Neural progenitor cell (in vitro differentiated cells): ENCODE results near the gene RRP1. TPM values are rescaled to one million over a fixed set of nuclear protein-coding genes. Genes with fewer than 3 reads are reported as not detected.

ENCODE experiments used
- DNase-seq: peaks from one replicate; pipeline ENCODE4 v3.0.0-alpha.2; 2016; ENCODE audit warnings: low spot score
- H2AFZ ChIP-seq: fragments of 200-600 bp; sonication (generic); replicated peaks from 2 replicates; pipeline ENCODE4 v1.6.1; 2016; ENCODE audit warnings: antibody characterized with exemption
- H3F3A ChIP-seq: fragments of 200-600 bp; sonication (generic); 2 replicates; pipeline ENCODE4 v1.6.1; 2016; ENCODE audit warnings: antibody characterized with exemption, low read depth
- H3K27ac ChIP-seq: fragments of 200-600 bp; sonication (generic); 2 replicates; pipeline ENCODE4 v1.5.1; 2016; ENCODE audit warnings: mild to moderate bottlenecking
- H3K27me3 ChIP-seq: fragments of 200-600 bp; sonication (generic); 2 replicates; pipeline ENCODE4 v1.6.1; 2016; ENCODE audit warnings: mild to moderate bottlenecking, moderate library complexity
- H3K36me3 ChIP-seq: fragments of 200-600 bp; sonication (generic); 2 replicates; pipeline ENCODE4 v1.5.1; 2016
- H3K4me1 ChIP-seq: fragments of 200-600 bp; sonication (generic); 2 replicates; pipeline ENCODE4 v1.6.1; 2016; ENCODE audit warnings: mixed run types
- H3K4me2 ChIP-seq: fragments of 200-600 bp; sonication (generic); 2 replicates; pipeline ENCODE4 v1.6.1; 2016
- H3K4me3 ChIP-seq: fragments of 200-600 bp; sonication (generic); 2 replicates; pipeline ENCODE4 v1.5.1; 2016
- H3K79me2 ChIP-seq: fragments of 200-600 bp; sonication (generic); 2 replicates; pipeline ENCODE4 v1.6.1; 2016; ENCODE audit warnings: low read depth
- H3K9ac ChIP-seq: fragments of 200-600 bp; sonication (generic); 2 replicates; pipeline ENCODE4 v1.6.1; 2016
- H3K9me3 ChIP-seq: fragments of 200-600 bp; sonication (generic); 2 replicates; pipeline ENCODE4 v1.5.1; 2016; ENCODE audit warnings: low read depth
- H4K20me1 ChIP-seq: fragments of 200-600 bp; sonication (generic); 2 replicates; pipeline ENCODE4 v1.6.1; 2016; ENCODE audit warnings: low read depth
- H3K27ac Mint-ChIP-seq: 3 replicates; pipeline ENCODE4 v1.8.0; 2021; ENCODE audit warnings: mixed read lengths
- H3K27me3 Mint-ChIP-seq: 2 replicates; pipeline ENCODE4 v1.8.0; 2022; ENCODE audit warnings: low read depth, mild to moderate bottlenecking, inconsistent platforms, moderate library complexity, mixed read lengths; ENCODE audit not compliant: insufficient read depth
- H3K36me3 Mint-ChIP-seq: 3 replicates; pipeline ENCODE4 v1.8.0; 2021; ENCODE audit warnings: mixed read lengths
- H3K4me1 Mint-ChIP-seq: 3 replicates; pipeline ENCODE4 v1.8.0; 2021; ENCODE audit warnings: mixed read lengths
- H3K4me3 Mint-ChIP-seq: 3 replicates; pipeline ENCODE4 v1.8.0; 2021; ENCODE audit warnings: mild to moderate bottlenecking, moderate library complexity, mixed read lengths
- H3K9me3 Mint-ChIP-seq: 3 replicates; pipeline ENCODE4 v1.8.0; 2020; ENCODE audit warnings: mixed read lengths
- CTCF ChIP-seq: fragments of 200-600 bp; sonication (generic); IDR thresholded peaks from 2 replicates; pipeline ENCODE4 v1.5.1; 2017; ENCODE audit warnings: antibody characterized with exemption, mild to moderate bottlenecking
- EZH2 ChIP-seq: fragments of 200-600 bp; sonication (generic); IDR thresholded peaks from 2 replicates; pipeline ENCODE4 v1.6.1; 2017; ENCODE audit warnings: antibody characterized with exemption, mild to moderate bottlenecking, moderate library complexity
- EZH2phosphoT487 ChIP-seq: fragments of 200-600 bp; sonication (generic); IDR thresholded peaks from 2 replicates; pipeline ENCODE4 v1.6.1; 2017; ENCODE audit warnings: antibody characterized with exemption
- total RNA-seq: library from RNA; depleted of rRNA; stranded (reverse); fragments of >200 nt; gene quantifications from 2 replicates; pipeline ENCODE4 v1.2.3, GENCODE V29; 2015; ENCODE audit warnings: low replicate concordance

RRP1 gene
- total RNA-seq, 1 donor from 2014 or later, result 18.4 TPM

GRCh38 chr21:43803558-43804300 lies 14.4 kb downstream of the RRP1 start:
- Histone ChIP-seq H3K36me3 (no peaks in the 10 kb centered on the region), H3K9me3 (no peaks in the 10 kb centered on the region), H3K79me2 (no peaks in the 10 kb centered on the region), H3K4me2 (no peak overlapping the region), H3K27me3 (no peaks in the 10 kb centered on the region), H3K27ac (no peak overlapping the region), H3K9ac (no peak overlapping the region), H3K4me1 (no peaks in the 10 kb centered on the region), H4K20me1 (no peaks in the 10 kb centered on the region), H3K4me3 (no peak overlapping the region), H2AFZ (no peak overlapping the region), H3F3A (no peaks in the 10 kb centered on the region)
- no peak overlapping the region for H3K27ac Mint-ChIP-seq
- H3K4me3 Mint-ChIP-seq, result no peak overlapping the region
- no peak for TF ChIP-seq EZH2
- no peak for TF ChIP-seq EZH2phosphoT487
- no peak for TF ChIP-seq CTCF
- no peak for DNase-seq
- H3K4me1 Mint-ChIP-seq, result no peaks in the 10 kb centered on the region
- H3K9me3 Mint-ChIP-seq, result no peaks in the 10 kb centered on the region
- H3K27me3 Mint-ChIP-seq, result peaks cover 2% of the 10 kb centered on the region
- H3K36me3 Mint-ChIP-seq, result peaks cover 16% of the 10 kb centered on the region

GRCh38 chr21:43805275-43805800 lies 16.0 kb downstream of the RRP1 start:
- no peak for DNase-seq
- Histone ChIP-seq H3K36me3 (no peaks in the 10 kb centered on the region), H3K27ac (no peak overlapping the region), H2AFZ (no peak overlapping the region), H3K79me2 (no peaks in the 10 kb centered on the region), H3K4me1 (no peaks in the 10 kb centered on the region), H3K4me2 (no peak overlapping the region), H3F3A (no peaks in the 10 kb centered on the region), H3K4me3 (no peak overlapping the region), H4K20me1 (no peaks in the 10 kb centered on the region), H3K27me3 (no peaks in the 10 kb centered on the region), H3K9me3 (no peaks in the 10 kb centered on the region), H3K9ac (no peak overlapping the region)
- Mint-ChIP-seq H3K36me3 (peaks cover 9% of the 10 kb centered on the region), H3K4me3 (no peak overlapping the region), H3K4me1 (no peaks in the 10 kb centered on the region), H3K27ac (no peak overlapping the region), H3K9me3 (no peaks in the 10 kb centered on the region), H3K27me3 (peaks cover 10% of the 10 kb centered on the region)
- no peak for TF ChIP-seq EZH2
- no peak for TF ChIP-seq EZH2phosphoT487
- TF ChIP-seq CTCF, result no peak

GRCh38 chr21:43806017-43806710 lies 16.8 kb downstream of the RRP1 start:
- no peak overlapping the region for H3K4me3 ChIP-seq
- no peaks in the 10 kb centered on the region for H3K36me3 ChIP-seq
- no peaks in the 10 kb centered on the region for H3K79me2 ChIP-seq
- no peaks in the 10 kb centered on the region for H4K20me1 ChIP-seq
- no peaks in the 10 kb centered on the region for H3K9me3 ChIP-seq
- Mint-ChIP-seq H3K36me3 (peaks cover 3% of the 10 kb centered on the region), H3K4me1 (no peaks in the 10 kb centered on the region), H3K4me3 (no peak overlapping the region), H3K27me3 (peaks cover 8% of the 10 kb centered on the region), H3K27ac (no peak overlapping the region), H3K9me3 (no peaks in the 10 kb centered on the region)
- H3K27ac ChIP-seq, result no peak overlapping the region
- no peak for TF ChIP-seq EZH2phosphoT487
- TF ChIP-seq CTCF, result no peak
- no peak for TF ChIP-seq EZH2
- H3F3A ChIP-seq, result no peaks in the 10 kb centered on the region
- H2AFZ ChIP-seq, result no peak overlapping the region
- no peaks in the 10 kb centered on the region for H3K27me3 ChIP-seq
- H3K9ac ChIP-seq, result no peak overlapping the region
- no peak overlapping the region for H3K4me2 ChIP-seq
- H3K4me1 ChIP-seq, result peaks cover 4% of the 10 kb centered on the region
- DNase-seq, result no peak
